Pancreas (tissue), 10 donors: Measurements from ENCODE around the gene MCHR2. TPM values are rescaled to one million over a fixed set of nuclear protein-coding genes. Genes with fewer than 3 reads are reported as not detected.

Source experiments
- ATAC-seq, 4 donors: fragments of 200-7000 bp; cut with Tn5 transposase; one replicate each; pipeline versions ENCODE4 v1.8.0 to v1.9.1; 2020; ENCODE audit warnings: mild to moderate bottlenecking in 4 of 4, moderate library complexity in 4 of 4
- DNase-seq, 6 donors: peaks; one replicate each; pipeline ENCODE4 v3.0.0-alpha.2; 2020
- FAIRE-seq: peaks from 2 replicates; lab custom pipeline; 2012; peaks lifted over from hg19 to GRCh38; lab: Jason Lieb, UNC
- H3K27ac ChIP-seq, 4 donors: fragments of 200-600 bp; sonication (generic); 1 replicate in 3 of 4; 2 replicates in 1 of 4; pipeline versions ENCODE4 v1.5.0 to v1.8.0; 2020
- H3K27me3 ChIP-seq, 4 donors: fragments of 200-600 bp; one replicate each; pipeline ENCODE4 v1.8.0; 2021
- H3K36me3 ChIP-seq, 3 donors: fragments of 200-600 bp; sonication (generic) in 1 of 3; one replicate each; pipeline versions ENCODE4 v1.5.0 to v1.8.0; 2020 to 2021
- H3K4me1 ChIP-seq, 3 donors: fragments of 200-600 bp; one replicate each; pipeline ENCODE4 v1.8.0; 2021
- H3K4me3 ChIP-seq, 4 donors: fragments of 200-600 bp; sonication (generic) in 2 of 4; one replicate each; pipeline versions ENCODE4 v1.5.0 to v1.8.0; 2020 to 2021
- H3K9me3 ChIP-seq, 4 donors: fragments of 200-600 bp; one replicate each; pipeline ENCODE4 v1.8.0; 2021
- WGBS, 2 donors: extraction: QIAGEN DNeasy Blood & Tissue Kit; methylation state at CpG; one replicate each; pipeline ENCODE4 v1.1.7; 2013; 5-methylcytosine and 5-hydroxymethylcytosine counted together
- intact Hi-C, 3 donors: fragments of 100-400 bp; cut with DNase I; formaldehyde crosslinking; loops; one replicate each; pipeline versions ENCODE4 v1.11.1 to v1.14.2; 2022
- polyA plus RNA-seq, 2 donors: library from polyadenylated mRNA; stranded (reverse); fragments of 200-250 nt; gene quantifications; one replicate each; pipeline ENCODE4 v1.2.3, GENCODE V29; 2013
- total RNA-seq, 6 donors: library from RNA; stranded (reverse); fragmentation: NEBNext Ultra II Directional in 4 of 6; extraction: Animal tissue kit (Norgen Biotek cat#: 25700) in 4 of 6; gene quantifications; one replicate each; pipeline versions ENCODE4 v1.2.1 to v1.2.4, GENCODE V29; 2021 to 2023
- TF ChIP-seq, protein P1 (sequence below), 4 donors: fragments of 200-600 bp; sonication (generic) in 3 of 4; IDR thresholded peaks; one replicate each; pipeline versions ENCODE4 v1.5.0 to v1.8.0; 2021; ENCODE audit warnings: antibody characterized with exemption in 4 of 4
- donor health status: healthy with polysubstance abuse.
- donor health status: DM: no; HTN: no; CAD: no; lungs with moderate emphysema.
- donor health status: DM: no; HTN: no; CAD: no.
- donor health status: control.
- donor health status: control.
- donor health status: Bipolar disorder and iron deficiency.
- donor health status: DM: yes; HTN: yes; CAD: no.
- donor health status: DM: no; HTN: no; CAD: no.
- donor health status: DM: no; HTN: no; CAD: no.
- donor health status: DM: yes; HTN: yes; CAD: no.

The MCHR2 gene
- total and polyA plus RNA-seq, 8 donors: not detected

DNA sequence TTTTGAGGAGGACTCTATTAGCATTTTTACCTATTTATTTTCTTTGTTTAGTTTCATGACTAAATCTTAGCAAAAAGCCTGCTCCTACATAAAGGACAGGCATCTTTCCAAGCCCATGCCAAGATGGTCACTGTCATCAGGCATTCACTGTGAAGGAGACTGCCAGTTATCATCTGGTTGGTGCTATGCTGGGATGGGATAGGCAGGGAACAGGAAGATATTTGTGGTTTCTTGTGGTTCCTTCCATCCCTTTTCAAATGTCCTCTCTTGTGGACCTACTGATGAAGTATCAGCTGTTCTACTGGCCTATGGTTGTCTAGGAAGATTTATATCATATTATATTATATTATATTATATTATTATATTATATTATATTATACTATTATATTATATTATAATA, 107.0 kb downstream of the MCHR2 start:
- TF ChIP-seq, protein P1, sequence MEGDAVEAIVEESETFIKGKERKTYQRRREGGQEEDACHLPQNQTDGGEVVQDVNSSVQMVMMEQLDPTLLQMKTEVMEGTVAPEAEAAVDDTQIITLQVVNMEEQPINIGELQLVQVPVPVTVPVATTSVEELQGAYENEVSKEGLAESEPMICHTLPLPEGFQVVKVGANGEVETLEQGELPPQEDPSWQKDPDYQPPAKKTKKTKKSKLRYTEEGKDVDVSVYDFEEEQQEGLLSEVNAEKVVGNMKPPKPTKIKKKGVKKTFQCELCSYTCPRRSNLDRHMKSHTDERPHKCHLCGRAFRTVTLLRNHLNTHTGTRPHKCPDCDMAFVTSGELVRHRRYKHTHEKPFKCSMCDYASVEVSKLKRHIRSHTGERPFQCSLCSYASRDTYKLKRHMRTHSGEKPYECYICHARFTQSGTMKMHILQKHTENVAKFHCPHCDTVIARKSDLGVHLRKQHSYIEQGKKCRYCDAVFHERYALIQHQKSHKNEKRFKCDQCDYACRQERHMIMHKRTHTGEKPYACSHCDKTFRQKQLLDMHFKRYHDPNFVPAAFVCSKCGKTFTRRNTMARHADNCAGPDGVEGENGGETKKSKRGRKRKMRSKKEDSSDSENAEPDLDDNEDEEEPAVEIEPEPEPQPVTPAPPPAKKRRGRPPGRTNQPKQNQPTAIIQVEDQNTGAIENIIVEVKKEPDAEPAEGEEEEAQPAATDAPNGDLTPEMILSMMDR (IDR thresholded peaks at IDR 0.05): no peak
- Histone ChIP-seq H3K9me3 (no peaks in the 10 kb centered on the region), H3K4me1 (no peaks in the 10 kb centered on the region), H3K36me3 (no peaks in the 10 kb centered on the region), H3K4me3 (no peak overlapping the region), H3K27me3 (no peaks in the 10 kb centered on the region), H3K27ac (no peak overlapping the region)
- intact Hi-C loops: no loop called here
- DNase-seq (no peak), ATAC-seq (no peak), FAIRE-seq (no peak)

DNA sequence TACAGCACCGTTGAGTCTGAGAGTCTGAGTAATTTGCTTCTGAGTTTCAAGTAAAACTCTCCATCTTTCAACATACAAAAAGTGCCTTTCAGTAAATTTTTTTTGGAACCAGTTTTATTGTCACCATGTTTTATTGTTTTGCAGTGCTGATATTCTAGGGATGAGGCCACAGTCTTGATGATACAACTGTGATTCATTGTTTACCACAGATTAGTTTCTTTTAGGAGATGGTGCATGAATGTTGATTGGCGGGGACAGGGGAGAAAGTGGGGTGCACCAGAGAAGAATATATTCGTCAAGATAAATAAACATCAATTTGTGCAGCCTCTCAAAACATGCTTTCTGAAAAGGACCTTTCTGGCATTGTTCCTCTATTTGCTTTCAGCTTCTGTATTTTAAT, 109.0 kb downstream of the MCHR2 start:
- no peak for FAIRE-seq
- intact Hi-C loops: no loop called here
- H3K36me3 ChIP-seq: no peaks in the 10 kb centered on the region
- WGBS, 2 donors: 62 to 70% methylated on average over 3 of the region's 3 CpGs
- no peak for DNase-seq
- H3K27ac ChIP-seq: no peak overlapping the region
- ATAC-seq: no peak
- H3K9me3 ChIP-seq: no peaks in the 10 kb centered on the region
- no peak overlapping the region for H3K4me3 ChIP-seq
- no peaks in the 10 kb centered on the region for H3K27me3 ChIP-seq
- TF ChIP-seq, protein P1 (IDR thresholded peaks at IDR 0.05): no peak
- H3K4me1 ChIP-seq: no peaks in the 10 kb centered on the region

DNA sequence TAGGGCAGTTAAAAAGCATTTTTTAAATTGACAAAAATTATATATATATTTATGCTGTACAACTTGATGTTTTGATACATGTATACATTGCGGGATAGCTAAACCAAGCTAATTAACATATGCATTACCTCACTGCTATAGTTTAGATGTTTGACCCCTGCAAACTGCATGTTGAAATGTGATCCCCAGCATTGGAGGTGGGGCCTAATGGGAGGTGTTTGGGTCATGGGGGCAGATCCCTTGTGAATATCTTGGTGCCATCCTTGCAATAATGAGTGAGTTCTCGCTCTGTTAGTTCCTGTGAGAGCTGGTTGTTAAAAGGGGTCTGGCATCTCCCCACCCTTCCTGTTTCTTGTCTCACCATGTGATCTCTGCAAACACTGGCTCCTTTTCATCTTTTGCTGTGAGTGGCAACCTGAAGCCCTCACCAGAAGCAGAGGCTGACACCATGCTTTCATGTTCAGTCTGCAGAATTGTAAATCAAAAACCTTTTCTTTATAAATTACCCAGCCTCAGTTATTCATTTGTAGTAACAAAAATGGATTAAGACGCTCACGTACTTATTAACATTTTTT, 111.8 kb downstream of the MCHR2 start:
- 76 to 88% methylated on average over 4 of the region's 4 CpGs for WGBS, 2 donors
- Histone ChIP-seq H3K36me3 (no peaks in the 10 kb centered on the region), H3K4me1 (no peaks in the 10 kb centered on the region), H3K27me3 (no peaks in the 10 kb centered on the region), H3K27ac (no peak overlapping the region), H3K9me3 (no peaks in the 10 kb centered on the region), H3K4me3 (no peak overlapping the region)
- DNase-seq: no peak
- no peak for ATAC-seq
- TF ChIP-seq, protein P1 (IDR thresholded peaks at IDR 0.05): no peak
- FAIRE-seq: no peak
- intact Hi-C loops: no loop called here

DNA sequence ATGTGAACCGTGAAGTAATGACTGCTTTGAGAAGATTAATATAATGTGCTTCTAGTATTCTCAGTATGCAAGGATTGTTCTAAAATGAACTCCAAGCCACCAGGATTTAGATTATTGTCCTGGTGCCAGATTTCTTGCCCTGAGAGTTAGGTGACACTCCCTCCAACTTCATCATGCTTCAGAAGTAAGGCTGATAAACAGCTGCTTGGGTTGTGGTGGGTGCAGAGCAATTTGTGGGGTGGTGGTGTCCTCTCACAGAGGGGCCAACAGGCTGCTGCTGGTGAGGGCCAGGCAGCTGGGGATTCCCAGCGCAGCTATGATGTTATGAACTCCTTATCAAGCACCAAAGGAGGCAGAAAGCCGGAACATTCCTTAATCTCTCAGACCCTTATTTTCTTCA, 114.6 kb downstream of the MCHR2 start:
- ATAC-seq (no peak), DNase-seq (no peak), FAIRE-seq (no peak)
- H3K4me3 ChIP-seq: no peak overlapping the region
- TF ChIP-seq, protein P1 (IDR thresholded peaks at IDR 0.05): no peak
- no peak overlapping the region for H3K27ac ChIP-seq
- intact Hi-C loops: loop anchor here in 1 of 3 donors (10.0 kb wide), 1 partner anchor 215 kb away; no protein-coding TSS in a partner anchor
- no peaks in the 10 kb centered on the region for H3K27me3 ChIP-seq
- no peaks in the 10 kb centered on the region for H3K9me3 ChIP-seq
- H3K36me3 ChIP-seq: no peaks in the 10 kb centered on the region
- no peaks in the 10 kb centered on the region for H3K4me1 ChIP-seq
- WGBS, 2 donors: 45 to 73% methylated on average over 3 of the region's 3 CpGs

DNA sequence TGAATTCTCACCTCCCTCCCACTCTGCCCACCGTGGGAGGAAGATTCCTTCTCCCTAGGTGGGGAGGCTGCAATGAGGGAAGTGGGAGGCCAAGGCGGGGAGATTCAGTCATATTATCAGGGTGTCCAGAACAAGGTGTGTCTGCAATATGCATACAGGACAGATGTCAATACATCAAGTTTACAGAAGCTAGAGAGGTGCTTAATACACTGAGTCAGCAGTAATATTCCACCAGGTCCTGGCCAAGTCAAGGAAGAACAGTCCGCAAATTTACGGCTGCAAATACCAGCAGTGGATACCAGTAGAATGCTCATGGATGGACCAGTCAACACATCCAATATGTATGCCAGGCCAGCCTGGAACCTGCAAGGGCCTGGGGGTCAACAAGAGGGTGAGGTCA, 119.0 kb downstream of the MCHR2 start:
- Histone ChIP-seq H3K27me3 (no peaks in the 10 kb centered on the region), H3K4me1 (no peaks in the 10 kb centered on the region), H3K4me3 (no peak overlapping the region), H3K9me3 (no peaks in the 10 kb centered on the region), H3K27ac (no peak overlapping the region), H3K36me3 (no peaks in the 10 kb centered on the region)
- TF ChIP-seq, protein P1 (IDR thresholded peaks at IDR 0.05): no peak
- 78 to 83% methylated on average over 4 of the region's 4 CpGs for WGBS, 2 donors
- ATAC-seq (no peak), DNase-seq (no peak), FAIRE-seq (no peak)
- intact Hi-C loops: loop anchor here in 1 of 3 donors (10.0 kb wide), 1 partner anchor 220 kb away; no protein-coding TSS in a partner anchor
